Keratinocyte (primary cell): ENCODE measurements around the gene NUDT21. TPM values are rescaled to one million over a fixed set of nuclear protein-coding genes. Genes with fewer than 3 reads are reported as not detected.

Source experiments
- DNase-seq: peaks from one replicate; pipeline ENCODE4 v3.0.0-alpha.2; 2011; ENCODE audit warnings: low read depth, missing footprints, low spot score
- FAIRE-seq: peaks from 2 replicates; lab custom pipeline; 2011; peaks lifted over from hg19 to GRCh38; lab: Jason Lieb, UNC
- H2AFZ ChIP-seq: 2 replicates; pipeline ENCODE4 v1.6.0; 2012; ENCODE audit warnings: low read length, control low read depth, inconsistent platforms; ENCODE audit not compliant: control insufficient read depth
- H3K27ac ChIP-seq: 2 replicates; pipeline ENCODE4 v1.5.1; 2011; ENCODE audit warnings: low read length; ENCODE audit not compliant: control insufficient read depth, insufficient read depth
- H3K27me3 ChIP-seq: 3 replicates; pipeline ENCODE4 v1.6.0; 2011; ENCODE audit warnings: low read length; ENCODE audit not compliant: control insufficient read depth, insufficient read depth; ENCODE audit errors: extremely low read depth
- H3K36me3 ChIP-seq, 2 experiments: 2 replicates in 1 of 2; 3 replicates in 1 of 2; pipeline ENCODE4 v1.5.1; 2011; ENCODE audit warnings: low read length in 2 of 2, mild to moderate bottlenecking in 1 of 2; ENCODE audit not compliant: control insufficient read depth in 2 of 2, insufficient read depth in 2 of 2; ENCODE audit errors: extremely low read depth in 1 of 2
- H3K4me1 ChIP-seq: 3 replicates; pipeline ENCODE4 v1.5.1; 2011; ENCODE audit warnings: low read length; ENCODE audit not compliant: control insufficient read depth, insufficient read depth; ENCODE audit errors: extremely low read depth
- H3K4me2 ChIP-seq: 3 replicates; pipeline ENCODE4 v1.6.0; 2011; ENCODE audit warnings: low read depth, low read length; ENCODE audit not compliant: control insufficient read depth, insufficient read depth; ENCODE audit errors: extremely low read depth
- H3K4me3 ChIP-seq, 3 experiments: fragments of 200-600 bp in 1 of 3; sonication (generic) in 1 of 3; 2 replicates in 2 of 3; 3 replicates in 1 of 3; pipeline ENCODE4 v1.5.1; 2011 to 2016; ENCODE audit warnings: low read length in 3 of 3, mild to moderate bottlenecking in 3 of 3, control low read depth in 2 of 3, inconsistent platforms in 1 of 3, low read depth in 1 of 3, mixed read lengths in 1 of 3, mixed run types in 1 of 3, moderate library complexity in 1 of 3; ENCODE audit not compliant: control insufficient read depth in 2 of 3, insufficient read depth in 2 of 3; ENCODE audit errors: extremely low read depth in 1 of 3
- H3K79me2 ChIP-seq: 2 replicates; pipeline ENCODE4 v1.6.0; 2012; ENCODE audit warnings: low read length; ENCODE audit not compliant: control insufficient read depth, insufficient read depth
- H3K9ac ChIP-seq: 3 replicates; pipeline ENCODE4 v1.6.0; 2011; ENCODE audit warnings: low read length; ENCODE audit not compliant: control insufficient read depth, insufficient read depth; ENCODE audit errors: extremely low read depth
- H3K9me1 ChIP-seq: 3 replicates; pipeline ENCODE4 v1.6.0; 2011; ENCODE audit warnings: low read length; ENCODE audit not compliant: control insufficient read depth, insufficient read depth; ENCODE audit errors: extremely low read depth
- H3K9me3 ChIP-seq: 2 replicates; pipeline ENCODE4 v1.5.1; 2012; ENCODE audit warnings: low read depth, low read length; ENCODE audit not compliant: control insufficient read depth
- H4K20me1 ChIP-seq: 3 replicates; pipeline ENCODE4 v1.6.0; 2011; ENCODE audit warnings: low read length; ENCODE audit not compliant: control insufficient read depth, insufficient read depth; ENCODE audit errors: extremely low read depth
- CTCF ChIP-seq, 3 experiments: IDR thresholded peaks in 1 of 3; conservative IDR thresholded peaks in 1 of 3; optimal IDR thresholded peaks in 1 of 3; 2 replicates in 2 of 3; 3 replicates in 1 of 3; pipeline versions ENCODE3 to v1.5.1; 2011; ENCODE audit warnings: low read length in 3 of 3, mild to moderate bottlenecking in 3 of 3, moderate library complexity in 2 of 3, control low read depth in 1 of 3, inconsistent platforms in 1 of 3; ENCODE audit not compliant: insufficient read depth in 2 of 3; ENCODE audit errors: extremely low read depth in 1 of 3
- EZH2 ChIP-seq: IDR thresholded peaks from one replicate; pipeline ENCODE4 v1.6.1; 2012; ENCODE audit warnings: inconsistent platforms, mild to moderate bottlenecking, low read length, moderate library complexity
- dilution Hi-C: fragments of 300-500 bp; cut with MboI; formaldehyde crosslinking; loops from one replicate; pipeline ENCODE4 v1.7.0; 2020; ENCODE audit warnings: low sequenced_read_pairs; ENCODE audit not compliant: extremely low pct_ligation_motif_present
- polyA plus RNA-seq, 5 experiments: library from polyadenylated mRNA; depleted of rRNA in 3 of 5; stranded (reverse) in 3 of 5; stranded (forward) in 1 of 5; unstranded in 1 of 5; fragments of >200 nt; gene quantifications; 1 replicate in 1 of 5; 2 replicates in 3 of 5; 3 replicates in 1 of 5; pipeline versions ENCODE4 v1.2.1 to v1.2.3, GENCODE V29; 2011 to 2012; ENCODE audit warnings: missing spikeins in 2 of 5, low read depth in 1 of 5, low replicate concordance in 1 of 5

The NUDT21 gene
- polyA plus RNA-seq, 1 donor (not counting 4 experiments of a cell fraction or from before 2014, with no cell fraction given) = 98.2 TPM

- Histone ChIP-seq H3K9me1 (no peaks in the 10 kb centered on the region), H2AFZ (no peak overlapping the region), H3K4me2 (no peak overlapping the region), H3K27me3 (no peaks in the 10 kb centered on the region), H3K9me3 (no peaks in the 10 kb centered on the region), H3K27ac (no peak overlapping the region), H3K79me2 (no peaks in the 10 kb centered on the region), H3K36me3 (peaks cover 20 to 26% of the 10 kb centered on the region in 2 experiments), H3K4me1 (no peaks in the 10 kb centered on the region), H3K9ac (no peak overlapping the region), H3K4me3 (no peak overlapping the region), H4K20me1 (no peaks in the 10 kb centered on the region)
- TF ChIP-seq EZH2 (no peak), CTCF (optimal IDR thresholded peaks at IDR 0.05 in 1 of 3, IDR thresholded peaks at IDR 0.05 in 1 of 3, conservative IDR thresholded peaks at IDR 0.05 in 1 of 3; ENCODE audit: extremely low read depth in 1 of 3, insufficient read depth in 2 of 3, low read length in 3 of 3) (no peak)
- FAIRE-seq (no peak), DNase-seq (no peak)
- dilution Hi-C loops = no loop called here
Measured at GRCh38 chr16:56463153-56463552, 12.0 kb upstream of the NUDT21 start.

GRCh38 chr16:56462064-56462796 lies 11.1 kb upstream of the NUDT21 start:
- Histone ChIP-seq H3K9me1 (no peaks in the 10 kb centered on the region), H2AFZ (no peak overlapping the region), H4K20me1 (no peaks in the 10 kb centered on the region), H3K4me1 (no peaks in the 10 kb centered on the region), H3K4me3 (no peak overlapping the region), H3K9ac (no peak overlapping the region), H3K27me3 (no peaks in the 10 kb centered on the region), H3K79me2 (no peaks in the 10 kb centered on the region), H3K9me3 (no peaks in the 10 kb centered on the region), H3K27ac (no peak overlapping the region), H3K4me2 (no peak overlapping the region), H3K36me3 (peaks cover 22 to 33% of the 10 kb centered on the region in 2 experiments)
- no peak for FAIRE-seq
- DNase-seq = no peak
- TF ChIP-seq EZH2 = no peak
- no peak for TF ChIP-seq CTCF (optimal IDR thresholded peaks at IDR 0.05 in 1 of 3, IDR thresholded peaks at IDR 0.05 in 1 of 3, conservative IDR thresholded peaks at IDR 0.05 in 1 of 3; ENCODE audit: extremely low read depth in 1 of 3, insufficient read depth in 2 of 3, low read length in 3 of 3)
- dilution Hi-C loops = no loop called here
